Stimulated activated CD4-positive, alpha-beta T cell treated with anti-CD3 and anti-CD28 coated beads, Interleukin-2, amount 100 ng/mL, for 24 hours (primary cell): ENCODE results near the gene NAPSA.

Source experiments
- DNase-seq, 2 donors: peaks; one replicate each; pipeline ENCODE4 v3.0.0-alpha.2; 2020

NAPSA gene

DNA sequence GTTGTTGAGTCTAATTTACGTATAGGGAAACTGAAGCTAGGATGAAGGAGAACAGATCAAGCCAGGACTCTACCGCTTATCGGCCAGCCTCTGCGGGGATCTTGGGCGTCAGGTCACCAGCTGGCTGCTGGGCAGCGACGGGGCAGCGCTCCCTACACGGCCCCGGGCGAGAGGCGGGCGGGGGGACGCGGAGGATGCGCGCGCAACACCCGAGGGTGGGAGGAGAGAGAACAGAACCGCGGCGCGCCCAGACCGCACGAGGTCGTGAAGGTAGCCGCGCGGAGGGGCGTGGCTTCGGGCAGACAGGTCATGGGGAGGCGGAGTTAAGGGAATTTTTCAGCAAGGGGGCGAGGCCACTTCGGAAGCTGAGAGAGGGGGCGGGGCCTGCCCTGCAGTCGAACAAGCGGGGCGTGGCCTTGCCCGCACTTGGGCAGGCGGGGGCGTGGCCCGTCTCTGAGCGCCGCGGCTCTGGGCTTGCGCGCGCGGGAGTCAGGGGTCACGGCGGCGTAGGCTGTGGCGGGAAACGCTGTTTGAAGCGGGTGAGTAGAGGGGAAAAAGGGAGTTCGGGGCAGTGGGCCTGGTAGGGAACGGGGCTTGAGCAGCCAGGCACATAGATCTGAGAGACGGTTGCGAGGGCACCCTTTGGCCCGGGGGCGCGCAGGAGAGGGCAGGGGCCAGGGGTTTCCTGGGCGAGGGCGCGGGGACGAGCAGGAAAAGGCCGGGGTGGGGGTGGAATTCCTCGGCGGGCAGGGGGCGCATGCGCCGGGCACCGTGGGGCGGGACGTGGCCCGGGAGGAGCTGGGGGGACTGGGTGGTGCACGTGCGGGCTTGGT is 18.6 kb upstream of the NAPSA start, which contains the start of gene POLD1:
POLD1 (plus strand) TSS at position 496 of the 833 bp plus-strand sequence. CDS start 14,505 bp downstream, outside the sequence.
- DNase-seq = peak; percentile 99

GRCh38 chr19:50383001-50383851 is 17.8 kb upstream of the NAPSA start:
- DNase-seq = no peak

DNA sequence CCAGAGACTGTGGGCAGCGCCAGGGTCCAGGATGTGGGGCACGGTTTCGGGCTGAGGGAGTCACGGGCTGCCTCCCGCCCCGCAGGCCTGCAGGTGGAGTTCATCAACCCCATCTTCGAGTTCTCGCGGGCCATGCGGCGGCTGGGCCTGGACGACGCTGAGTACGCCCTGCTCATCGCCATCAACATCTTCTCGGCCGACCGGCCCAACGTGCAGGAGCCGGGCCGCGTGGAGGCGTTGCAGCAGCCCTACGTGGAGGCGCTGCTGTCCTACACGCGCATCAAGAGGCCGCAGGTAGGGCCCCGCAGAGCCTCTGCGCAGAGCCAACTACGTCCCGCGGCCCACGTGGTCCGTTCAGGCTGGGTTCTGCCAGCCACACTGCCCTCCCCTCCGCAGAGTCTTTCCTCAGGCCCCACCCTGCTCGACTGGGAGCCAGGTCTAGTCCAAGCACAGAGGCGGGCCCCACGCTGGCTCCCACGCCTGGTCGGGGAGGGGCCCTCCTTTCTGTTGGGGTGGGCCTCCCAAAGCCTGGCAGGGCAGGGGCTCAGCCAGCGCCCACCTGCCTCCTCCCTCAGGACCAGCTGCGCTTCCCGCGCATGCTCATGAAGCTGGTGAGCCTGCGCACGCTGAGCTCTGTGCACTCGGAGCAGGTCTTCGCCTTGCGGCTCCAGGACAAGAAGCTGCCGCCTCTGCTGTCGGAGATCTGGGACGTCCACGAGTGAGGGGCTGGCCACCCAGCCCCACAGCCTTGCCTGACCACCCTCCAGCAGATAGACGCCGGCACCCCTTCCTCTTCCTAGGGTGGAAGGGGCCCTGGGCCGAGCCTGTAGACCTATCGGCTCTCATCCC is 16.7 kb upstream of the NAPSA start:
- no peak for DNase-seq

- DNase-seq = no peak
Measured at GRCh38 chr19:50380751-50381151, 15.3 kb upstream of the NAPSA start.

- no peak for DNase-seq
Measured at GRCh38 chr19:50380137-50380536, 14.7 kb upstream of the NAPSA start.

DNA sequence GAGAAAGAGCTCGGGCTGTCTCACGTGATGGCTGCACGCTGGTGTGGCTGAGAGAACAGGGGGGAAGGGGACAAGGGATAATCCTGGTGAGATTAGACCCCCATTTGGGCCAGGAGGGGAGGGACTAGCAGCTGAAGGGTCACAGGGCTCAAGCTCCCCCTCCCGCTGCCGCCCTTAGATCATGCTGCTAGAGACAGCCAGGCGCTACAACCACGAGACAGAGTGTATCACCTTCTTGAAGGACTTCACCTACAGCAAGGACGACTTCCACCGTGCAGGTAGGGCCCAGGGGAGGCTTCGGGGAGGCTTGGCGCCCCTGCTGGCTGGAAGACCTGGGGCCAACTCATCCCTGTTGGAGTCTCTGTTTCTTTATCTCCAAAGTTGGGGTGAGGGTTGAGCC is 14.2 kb upstream of the NAPSA start:
- DNase-seq = no peak

DNA sequence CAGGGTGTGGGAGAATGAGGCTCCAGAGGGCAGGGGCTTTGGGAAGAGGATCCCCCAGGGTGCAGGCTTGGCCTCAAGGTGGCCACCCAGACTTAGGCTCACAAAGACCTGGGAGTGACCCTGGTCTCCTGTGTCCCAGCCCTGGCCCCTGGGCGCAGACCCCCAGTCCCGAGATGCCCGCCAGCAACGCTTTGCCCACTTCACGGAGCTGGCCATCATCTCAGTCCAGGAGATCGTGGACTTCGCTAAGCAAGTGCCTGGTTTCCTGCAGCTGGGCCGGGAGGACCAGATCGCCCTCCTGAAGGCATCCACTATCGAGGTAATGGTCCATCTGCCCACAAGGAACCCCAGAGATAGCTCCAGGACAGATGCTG is 13.4 kb upstream of the NAPSA start:
- no peak for DNase-seq

GRCh38 chr19:50378169-50378862 is 12.9 kb upstream of the NAPSA start:
- no peak for DNase-seq

DNA sequence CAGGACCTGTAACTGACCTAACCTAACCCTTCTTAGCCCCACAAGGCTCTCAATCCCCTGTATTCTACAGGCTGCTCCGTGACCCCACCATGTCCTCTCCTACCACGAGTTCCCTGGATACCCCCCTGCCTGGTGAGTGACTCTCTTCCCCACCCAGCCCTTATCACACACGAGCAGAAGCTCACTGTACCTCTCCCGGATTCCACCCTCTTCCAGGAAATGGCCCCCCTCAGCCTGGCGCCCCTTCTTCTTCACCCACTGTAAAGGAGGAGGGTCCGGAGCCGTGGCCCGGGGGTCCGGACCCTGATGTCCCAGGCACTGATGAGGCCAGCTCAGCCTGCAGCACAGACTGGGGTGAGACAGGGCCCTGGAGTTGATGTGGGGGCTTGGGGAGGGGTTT is 12.1 kb upstream of the NAPSA start:
- DNase-seq = no peak

DNA sequence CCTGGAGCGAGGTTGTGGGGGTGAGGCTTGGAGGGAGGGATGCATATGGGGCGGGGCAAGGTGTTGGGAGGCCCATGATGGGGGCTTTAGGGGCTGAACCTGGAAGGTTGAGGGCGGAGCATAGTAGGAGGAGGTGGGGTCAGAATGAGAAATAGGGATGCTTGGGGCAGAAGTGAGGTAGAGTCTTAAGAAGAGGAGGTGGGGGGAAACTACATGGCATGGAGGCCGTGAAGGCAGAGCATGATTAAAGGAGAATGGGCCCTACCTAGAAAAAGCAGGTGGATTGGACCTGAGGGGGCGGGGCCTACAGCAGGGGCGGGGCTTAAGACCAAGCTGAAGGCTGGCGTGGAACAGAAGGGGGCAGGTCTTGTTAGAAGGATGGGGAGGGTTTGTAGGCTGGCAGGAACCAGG is 11.6 kb upstream of the NAPSA start:
- peak; percentile 57 to 69 for DNase-seq

DNA sequence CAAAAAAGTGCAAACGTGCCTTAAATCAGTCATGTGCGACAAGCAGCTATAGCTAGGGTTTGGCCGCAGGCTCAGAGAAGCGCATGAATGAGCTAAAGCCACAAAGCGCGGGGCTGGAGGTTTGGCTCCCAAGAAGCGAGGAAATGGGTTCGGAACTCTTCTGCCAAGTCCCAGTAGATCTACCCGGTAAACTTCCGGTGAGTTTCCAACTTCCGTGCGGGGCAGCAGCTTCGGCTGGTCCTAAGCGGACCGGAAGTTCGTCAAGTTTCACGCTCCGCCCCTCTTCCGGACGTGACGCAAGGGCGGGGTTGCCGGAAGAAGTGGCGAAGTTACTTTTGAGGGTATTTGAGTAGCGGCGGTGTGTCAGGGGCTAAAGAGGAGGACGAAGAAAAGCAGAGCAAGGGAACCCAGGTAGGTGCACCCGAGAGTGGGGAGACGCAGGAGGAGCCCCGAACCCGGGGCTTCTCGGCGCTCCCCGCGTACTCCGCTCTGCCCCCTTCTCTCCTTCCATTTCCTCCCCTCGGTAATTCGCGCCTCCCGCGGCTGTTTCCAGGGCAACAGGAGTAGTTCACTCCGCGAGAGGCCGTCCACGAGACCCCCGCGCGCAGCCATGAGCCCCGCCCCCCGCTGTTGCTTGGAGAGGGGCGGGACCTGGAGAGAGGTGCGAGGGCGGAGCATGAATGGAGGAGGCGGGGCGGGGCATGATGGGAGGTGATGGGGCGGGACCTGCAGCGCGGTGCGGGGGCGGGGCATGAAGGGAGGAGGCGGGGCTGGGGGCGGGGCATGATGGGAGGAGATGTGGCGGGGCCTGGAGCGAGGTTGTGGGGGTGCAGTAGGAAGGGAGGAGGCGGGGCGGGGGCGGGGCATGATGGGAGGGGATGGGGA is 11.0 kb upstream of the NAPSA start, which contains the start of gene NR1H2:
NR1H2 (plus strand) TSS at position 292 of the 885 bp plus-strand sequence. CDS start 1,149 bp downstream, outside the sequence.
- peak; percentile 94 for DNase-seq

DNA sequence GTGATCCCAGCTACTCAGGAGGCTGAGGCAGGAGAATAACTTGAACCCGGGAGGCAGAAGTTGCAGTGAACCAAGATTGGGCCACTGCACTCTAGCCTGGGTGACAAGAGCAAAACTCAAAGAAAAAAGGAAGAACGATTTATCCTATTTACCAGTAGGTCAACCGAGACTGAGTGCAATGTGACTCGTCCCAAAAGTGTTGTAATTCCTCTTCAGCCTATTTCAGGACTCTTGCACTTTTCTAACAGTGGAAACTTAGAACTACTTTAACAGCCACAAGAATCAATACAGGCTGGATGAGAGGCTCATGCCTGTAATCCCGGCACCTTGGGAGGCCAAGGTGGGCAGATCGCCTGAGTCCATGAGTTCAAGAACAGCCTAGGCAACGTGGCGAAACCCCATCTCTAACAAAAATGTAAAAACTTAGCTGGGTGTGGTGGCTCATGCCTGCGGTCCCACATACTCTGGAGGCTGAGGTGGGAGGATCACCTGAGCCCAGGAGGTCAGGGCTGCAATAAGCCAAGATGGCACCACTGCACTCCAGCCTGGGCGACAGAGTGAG is 6.6 kb upstream of the NAPSA start:
- DNase-seq = no peak

GRCh38 chr19:50368649-50369570 is 3.5 kb upstream of the NAPSA start:
- peak; percentile 84 for DNase-seq

DNA sequence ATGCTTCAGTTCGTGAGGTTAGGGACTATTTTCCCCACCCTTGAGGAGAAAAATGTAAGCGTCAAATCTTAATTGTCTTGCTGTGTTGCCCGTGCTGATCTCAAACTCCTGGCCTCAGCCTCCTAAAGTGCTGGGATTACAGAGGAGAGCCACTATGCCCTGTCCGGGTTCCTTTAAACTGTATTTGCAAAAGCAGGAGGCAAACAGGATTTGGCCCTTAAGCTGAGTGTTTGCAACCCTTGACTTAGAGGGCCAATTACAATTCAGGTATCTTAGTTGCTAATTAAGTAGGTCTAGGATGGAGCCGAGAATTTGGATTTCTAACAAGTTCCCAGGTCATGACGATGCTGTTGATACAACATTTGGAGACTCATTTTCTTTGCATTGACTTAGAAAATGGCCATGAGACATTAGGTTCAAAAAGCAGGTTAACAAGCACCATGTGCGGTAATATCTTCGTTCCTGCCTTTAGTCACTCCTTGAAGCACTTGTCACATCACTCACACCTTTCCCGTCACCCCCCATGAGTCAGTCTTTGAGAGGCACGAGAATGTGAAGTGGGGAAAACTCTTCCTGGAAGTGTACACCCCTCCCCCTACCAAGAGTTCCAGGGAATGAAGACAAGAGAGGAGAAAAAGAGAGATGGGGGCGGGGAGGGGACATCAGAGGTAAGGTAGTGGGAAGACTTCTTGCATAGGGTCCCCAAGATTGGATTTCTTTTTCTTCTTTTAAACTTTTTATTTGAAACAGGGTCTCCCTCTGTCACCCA is 2.6 kb downstream of the NAPSA start:
- peak; percentile 49 to 59 for DNase-seq

GRCh38 chr19:50362030-50362412 is 3.4 kb downstream of the NAPSA start:
- no peak for DNase-seq

DNA sequence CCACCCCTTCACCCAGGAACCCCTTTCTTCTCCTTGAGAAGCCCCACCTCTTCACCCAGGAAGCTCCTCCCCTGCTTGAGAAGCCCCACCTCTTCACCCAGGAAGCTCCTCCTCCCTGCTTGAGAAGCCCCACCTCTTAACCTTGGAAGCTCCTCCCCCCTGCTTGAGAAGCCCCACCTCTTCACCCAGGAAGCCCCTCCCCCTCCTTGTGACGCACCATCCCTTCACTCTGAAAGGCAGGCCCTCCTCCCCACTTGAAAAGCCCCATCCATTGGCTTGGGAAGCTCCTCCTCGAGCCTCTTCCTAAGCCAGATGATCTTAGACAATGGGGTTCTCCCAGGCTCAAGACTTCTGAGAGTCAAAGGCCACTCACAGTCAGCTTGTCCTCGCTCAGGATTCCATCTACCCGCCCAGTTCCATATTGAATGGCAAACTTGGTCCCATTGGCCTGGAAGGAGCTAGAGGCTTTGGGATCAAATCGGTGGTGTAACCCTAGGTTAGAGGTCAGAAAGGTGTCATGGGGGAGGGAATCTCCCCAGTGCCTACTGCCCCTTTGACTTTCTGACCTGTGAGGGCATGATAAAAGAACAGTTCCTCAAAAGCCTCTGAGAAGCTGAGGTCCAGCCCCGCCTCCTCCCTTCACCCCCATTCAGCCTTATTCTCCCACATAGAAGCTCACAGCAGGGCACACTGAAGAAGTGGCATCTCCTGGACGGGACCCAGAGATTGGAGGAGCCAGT is 4.0 kb downstream of the NAPSA start:
- no peak for DNase-seq

DNA sequence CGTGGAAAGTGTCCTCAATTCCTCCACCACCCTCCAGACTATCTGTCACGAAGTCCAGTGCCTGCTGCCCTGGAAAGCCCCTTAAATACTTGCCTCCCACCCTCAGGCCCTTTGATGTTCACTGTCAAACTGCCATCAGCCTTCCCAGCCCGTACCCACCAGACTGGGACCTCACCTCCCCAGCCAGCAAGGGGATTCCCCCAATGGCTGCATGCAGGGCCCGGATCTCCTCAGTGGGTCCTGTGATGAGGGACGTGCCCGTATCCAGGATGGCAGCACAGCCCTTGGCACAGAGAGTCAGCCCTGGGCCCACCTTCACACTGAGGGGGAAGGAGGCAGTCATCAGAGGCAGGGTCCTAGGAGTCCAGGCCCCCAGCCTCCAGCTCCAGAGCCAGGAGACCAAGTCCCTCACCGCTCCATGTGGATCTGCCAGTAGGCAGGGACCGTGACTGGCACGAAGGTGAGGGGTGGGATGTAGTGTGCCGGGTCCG is 6.1 kb downstream of the NAPSA start:
- DNase-seq = no peak
